ENCODE data around the gene CCDC77. TPM values are rescaled to one million over a fixed set of nuclear protein-coding genes. Genes with fewer than 3 reads are reported as not detected.

CCDC77 gene
- total and polyA plus RNA-seq, 12 donors: 5.1 to 47.5 (median 9.3) TPM

GRCh38 chr12:475286-475685, 73.8 kb downstream of the CCDC77 start:
- Histone ChIP-seq H3K9me3 (replicated peaks in 1 of 3) (no peaks in the 10 kb centered on the region), H3K27ac (no peak overlapping the region), H3K27me3 (no peaks in the 10 kb centered on the region), H3K4me1 (replicated peaks in 1 of 2) (no peaks in the 10 kb centered on the region), H3K4me3 (no peak overlapping the region), H3K36me3 (replicated peaks in 1 of 2) (no peaks in the 10 kb centered on the region)
- intact Hi-C loops (cut with DNase I): no loop called here
- TF ChIP-seq POLR2A (IDR thresholded peaks at IDR 0.05) (no peak), CTCF (IDR thresholded peaks at IDR 0.05) (no peak)
- WGBS, 4 donors: 54 to 73% (median 66%) methylated on average over 5 of the region's 5 CpGs
- DNase-seq: peak in 1 of 7 donors; percentile 10

DNA sequence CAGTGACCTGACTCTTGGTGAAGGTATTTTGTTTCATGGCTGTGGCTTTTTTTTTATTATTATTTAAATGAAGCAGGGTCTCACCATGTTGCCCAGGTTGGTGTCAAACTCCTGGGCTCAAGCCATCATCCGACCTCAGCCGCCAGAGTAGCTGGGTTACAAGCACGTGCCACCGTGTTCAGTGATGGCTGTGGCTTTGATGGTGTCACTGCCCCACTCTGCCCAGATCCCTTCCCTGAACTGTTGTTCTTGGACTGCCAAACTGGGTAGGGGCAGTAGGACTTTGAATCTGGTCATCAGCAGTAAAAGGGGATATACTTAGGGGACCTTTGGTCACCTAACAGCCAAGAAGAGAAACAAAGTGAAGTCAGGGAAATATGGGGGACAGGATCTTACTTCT, 77.7 kb downstream of the CCDC77 start:
- Histone ChIP-seq H3K27ac (no peak overlapping the region), H3K4me3 (no peak overlapping the region), H3K27me3 (no peaks in the 10 kb centered on the region), H3K4me1 (replicated peaks in 1 of 2) (peaks cover 0 to 13% of the 10 kb centered on the region in 2 donors), H3K9me3 (replicated peaks in 1 of 3) (no peaks in the 10 kb centered on the region), H3K36me3 (replicated peaks in 1 of 2) (no peaks in the 10 kb centered on the region)
- intact Hi-C loops (cut with DNase I): no loop called here
- peak in 1 of 7 donors; percentile 2 for DNase-seq
- TF ChIP-seq CTCF (IDR thresholded peaks at IDR 0.05) (no peak), POLR2A (IDR thresholded peaks at IDR 0.05) (no peak)
- WGBS, 4 donors: 87 to 98% (median 96%) methylated on average over 4 of the region's 4 CpGs

GRCh38 chr12:480831-481816, 79.7 kb downstream of the CCDC77 start:
- peak in 6 of 7 donors; percentile 27 to 60 (median 54) for DNase-seq
- WGBS, 4 donors: 38 to 64% (median 51%) methylated on average over 7 to 13 of the region's 13 CpGs
- H3K4me3 ChIP-seq: no peak overlapping the region
- peaks cover 0 to 13% of the 10 kb centered on the region in 2 donors for H3K4me1 ChIP-seq (replicated peaks in 1 of 2)
- no peaks in the 10 kb centered on the region for H3K9me3 ChIP-seq (replicated peaks in 1 of 3)
- H3K36me3 ChIP-seq (replicated peaks in 1 of 2): no peaks in the 10 kb centered on the region
- H3K27me3 ChIP-seq: no peaks in the 10 kb centered on the region
- peak overlapping the region in 2 of 5 donors; percentile 63 for H3K27ac ChIP-seq
- intact Hi-C loops (cut with DNase I): no loop called here
- TF ChIP-seq POLR2A (IDR thresholded peaks at IDR 0.05): no peak
- TF ChIP-seq CTCF (IDR thresholded peaks at IDR 0.05): no peak

- Histone ChIP-seq H3K4me3 (no peak overlapping the region), H3K4me1 (replicated peaks in 1 of 2) (peaks cover 0 to 13% of the 10 kb centered on the region in 2 donors), H3K27ac (no peak overlapping the region), H3K9me3 (replicated peaks in 1 of 3) (no peaks in the 10 kb centered on the region), H3K27me3 (no peaks in the 10 kb centered on the region), H3K36me3 (replicated peaks in 1 of 2) (no peaks in the 10 kb centered on the region)
- DNase-seq: peak in 1 of 7 donors; percentile 1
- no peak for TF ChIP-seq CTCF (IDR thresholded peaks at IDR 0.05)
- no peak for TF ChIP-seq POLR2A (IDR thresholded peaks at IDR 0.05)
- intact Hi-C loops (cut with DNase I): no loop called here
- WGBS, 4 donors: 77 to 93% (median 88%) methylated on average over 2 to 3 of the region's 3 CpGs
Observed at GRCh38 chr12:482061-482460, 80.6 kb downstream of the CCDC77 start.
